ENCODE measurements around the gene HSFY1.
"Not testable (repeated sequence)": the region's sequence is repeated elsewhere in the genome, so short reads cannot be mapped to it uniquely, and the experiment has no call there.

The HSFY1 gene, protein sequence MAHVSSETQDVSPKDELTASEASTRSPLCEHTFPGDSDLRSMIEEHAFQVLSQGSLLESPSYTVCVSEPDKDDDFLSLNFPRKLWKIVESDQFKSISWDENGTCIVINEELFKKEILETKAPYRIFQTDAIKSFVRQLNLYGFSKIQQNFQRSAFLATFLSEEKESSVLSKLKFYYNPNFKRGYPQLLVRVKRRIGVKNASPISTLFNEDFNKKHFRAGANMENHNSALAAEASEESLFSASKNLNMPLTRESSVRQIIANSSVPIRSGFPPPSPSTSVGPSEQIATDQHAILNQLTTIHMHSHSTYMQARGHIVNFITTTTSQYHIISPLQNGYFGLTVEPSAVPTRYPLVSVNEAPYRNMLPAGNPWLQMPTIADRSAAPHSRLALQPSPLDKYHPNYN

DNA sequence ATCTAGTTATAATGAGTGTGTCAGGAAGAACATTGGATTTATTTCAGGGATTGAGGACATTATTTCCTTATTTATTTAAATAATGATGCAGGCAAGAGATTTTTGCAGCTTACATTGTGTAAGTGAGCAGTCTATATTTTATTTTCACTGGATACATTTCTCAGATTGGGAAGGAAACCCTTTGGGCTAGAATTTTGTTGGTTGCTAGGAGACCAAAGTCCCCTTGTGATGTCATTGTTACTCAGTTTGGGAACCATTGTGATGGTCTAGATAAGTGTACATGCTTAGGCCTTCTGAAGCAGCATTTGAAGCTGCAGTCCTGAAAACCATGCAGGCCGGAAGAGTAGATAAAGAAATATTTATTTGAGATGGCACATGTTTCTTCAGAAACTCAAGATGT is at the start of gene HSFY1:
TSS of gene HSFY1 (plus strand) at position 301 of the 400 bp plus-strand sequence. CDS start at position 369, 68 bp downstream.
- not testable (repeated sequence) for DNase-seq

DNA sequence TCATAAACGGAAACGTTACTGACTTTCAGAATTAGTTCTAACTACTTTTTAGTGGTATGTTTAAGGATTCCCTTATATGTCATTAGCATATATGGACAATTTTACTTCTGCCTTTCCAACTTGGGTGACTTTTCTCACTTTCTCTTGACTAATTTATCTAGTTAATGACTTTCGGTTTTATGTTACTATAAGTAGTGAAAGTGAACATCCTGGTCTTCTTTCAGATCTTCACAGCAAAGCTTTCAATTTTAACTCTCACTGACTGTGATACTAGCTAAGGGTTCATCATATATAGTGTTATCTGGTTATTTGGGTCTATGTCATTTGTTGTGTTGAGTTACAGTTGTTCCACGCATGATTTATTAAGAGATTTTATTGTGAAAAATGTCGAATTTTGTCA is 42.3 kb upstream of the HSFY1 start:
- DNase-seq = not testable (repeated sequence)

DNA sequence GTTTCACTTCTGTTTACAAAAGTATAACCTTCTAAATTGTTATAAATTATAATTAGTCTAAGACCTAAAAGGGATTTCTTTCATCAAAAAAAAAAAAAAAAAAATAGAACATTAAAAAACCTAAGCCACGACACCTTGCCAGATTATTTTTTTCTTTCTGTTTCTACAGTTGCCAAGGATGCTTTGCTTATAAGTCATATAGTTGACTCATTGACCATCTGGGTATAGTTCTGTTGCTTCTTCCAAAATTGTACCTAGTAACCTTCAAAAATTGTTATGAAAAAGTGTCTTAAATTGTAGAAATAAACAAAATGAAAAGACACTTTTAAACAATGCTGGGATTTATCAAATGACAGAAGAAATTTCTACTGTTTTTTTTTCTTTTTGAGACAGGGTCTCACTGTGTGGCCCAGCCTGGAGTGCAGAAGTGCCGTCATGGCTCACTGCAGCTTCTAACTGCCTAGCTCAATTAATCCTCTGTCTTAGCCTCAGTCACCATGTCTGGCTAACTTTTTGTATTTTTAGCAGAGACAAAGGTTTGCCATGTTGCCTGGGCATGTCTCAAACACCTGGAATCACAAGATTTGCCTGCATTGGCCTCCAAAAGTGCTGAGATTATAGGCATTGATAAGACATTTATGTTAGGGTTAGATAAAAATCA is 15.4 kb upstream of the HSFY1 start:
- not testable (repeated sequence) for DNase-seq

DNA sequence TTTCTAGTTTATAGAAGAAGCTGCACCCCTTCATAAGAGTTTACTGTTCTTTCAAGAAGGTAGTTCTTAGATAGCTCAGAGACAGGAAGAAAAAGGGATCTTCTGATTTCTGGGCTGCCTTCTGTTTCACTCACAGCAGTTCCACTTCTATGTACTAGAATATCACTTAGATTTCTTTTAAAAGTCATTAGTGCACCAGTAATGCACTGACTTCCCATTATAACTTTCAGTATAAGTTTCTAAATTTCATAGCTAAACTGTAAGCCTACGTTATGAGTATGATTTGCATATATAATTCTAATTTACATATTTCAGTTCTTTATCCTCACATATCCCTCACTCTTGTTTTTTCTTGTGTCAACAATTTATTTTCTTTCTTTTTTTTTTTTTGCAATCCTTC is 7.6 kb upstream of the HSFY1 start:
- DNase-seq = not testable (repeated sequence)

DNA sequence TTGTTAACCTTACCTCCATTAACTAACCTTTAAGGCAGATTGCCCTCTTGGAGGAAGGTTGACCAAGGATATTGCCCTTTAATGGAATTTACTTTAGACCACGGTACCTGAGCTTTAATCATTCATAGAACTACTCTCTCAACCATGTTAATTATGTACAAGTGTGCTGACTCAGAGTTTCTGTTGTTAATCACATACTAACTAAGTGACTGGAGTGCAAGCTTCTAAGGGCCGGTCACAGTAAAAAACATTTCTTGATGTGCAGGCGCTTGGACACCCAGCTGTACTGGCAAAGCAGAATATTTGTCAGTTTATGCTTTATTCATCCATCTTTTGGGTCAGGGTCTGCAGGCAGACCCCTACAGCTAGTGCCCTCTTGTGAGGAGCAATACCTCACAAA is 6.6 kb downstream of the HSFY1 start:
- DNase-seq = not testable (repeated sequence)

DNA sequence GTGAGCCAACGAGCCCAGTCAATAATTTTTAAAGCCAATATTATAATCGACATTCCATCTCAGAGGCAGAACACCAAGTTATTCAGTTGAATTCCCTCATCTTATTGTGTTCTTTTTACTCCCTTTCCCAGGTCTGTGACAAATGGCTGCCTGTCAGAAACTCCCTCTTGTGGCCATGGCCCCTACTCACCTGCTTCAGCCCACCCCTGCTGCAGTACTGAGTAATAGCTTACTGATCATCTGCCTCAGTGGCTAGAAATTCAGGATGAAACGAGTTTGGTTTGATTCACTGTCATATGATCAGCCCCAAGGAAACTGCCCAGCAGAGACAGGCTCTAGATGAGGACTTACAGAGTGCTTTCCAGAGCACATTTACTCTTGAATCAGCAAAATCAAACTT is 19.4 kb downstream of the HSFY1 start:
- not testable (repeated sequence) for DNase-seq
